ENCODE data around the gene CBY3. TPM values are rescaled to one million over a fixed set of nuclear protein-coding genes. Genes with fewer than 3 reads are reported as not detected.

Gene CBY3
- total RNA-seq, 1 experiment from 2014 or later = not detected

- TF ChIP-seq, protein P1, sequence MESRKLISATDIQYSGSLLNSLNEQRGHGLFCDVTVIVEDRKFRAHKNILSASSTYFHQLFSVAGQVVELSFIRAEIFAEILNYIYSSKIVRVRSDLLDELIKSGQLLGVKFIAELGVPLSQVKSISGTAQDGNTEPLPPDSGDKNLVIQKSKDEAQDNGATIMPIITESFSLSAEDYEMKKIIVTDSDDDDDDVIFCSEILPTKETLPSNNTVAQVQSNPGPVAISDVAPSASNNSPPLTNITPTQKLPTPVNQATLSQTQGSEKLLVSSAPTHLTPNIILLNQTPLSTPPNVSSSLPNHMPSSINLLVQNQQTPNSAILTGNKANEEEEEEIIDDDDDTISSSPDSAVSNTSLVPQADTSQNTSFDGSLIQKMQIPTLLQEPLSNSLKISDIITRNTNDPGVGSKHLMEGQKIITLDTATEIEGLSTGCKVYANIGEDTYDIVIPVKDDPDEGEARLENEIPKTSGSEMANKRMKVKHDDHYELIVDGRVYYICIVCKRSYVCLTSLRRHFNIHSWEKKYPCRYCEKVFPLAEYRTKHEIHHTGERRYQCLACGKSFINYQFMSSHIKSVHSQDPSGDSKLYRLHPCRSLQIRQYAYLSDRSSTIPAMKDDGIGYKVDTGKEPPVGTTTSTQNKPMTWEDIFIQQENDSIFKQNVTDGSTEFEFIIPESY (IDR thresholded peaks at IDR 0.05; ENCODE audit: extremely low read depth, insufficient replicate concordance, low read length) = no peak
- no peak for TF ChIP-seq ZNF274 (IDR thresholded peaks at IDR 0.05; ENCODE audit: low read depth, low read length)
These were observed 39.4 kb upstream of the CBY3 start (continued) for GRCh38 chr5:179720222-179720621.

DNA sequence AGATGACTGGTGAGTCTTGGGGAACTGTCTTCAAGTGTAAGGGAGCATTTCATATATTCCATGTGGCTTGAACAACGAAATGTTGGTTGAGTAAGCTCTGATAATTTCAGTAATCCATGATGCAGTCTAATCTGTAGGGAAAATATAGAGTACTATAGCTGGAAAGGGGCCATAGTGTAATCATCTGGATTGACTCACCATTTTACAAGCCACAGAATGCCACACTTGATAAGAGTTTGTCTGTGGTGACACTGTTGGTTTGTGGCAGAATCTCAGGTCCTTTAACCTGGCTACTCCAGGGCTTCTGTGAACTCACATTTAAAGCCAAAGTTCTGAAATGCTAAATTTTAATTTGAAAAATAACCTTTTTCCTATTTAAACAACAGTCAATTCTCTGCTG lies 35.5 kb upstream of the CBY3 start:
- no peak overlapping the region for H3K4me2 ChIP-seq (ENCODE audit: low read length)
- peaks cover 86% of the 10 kb centered on the region for H3K79me2 ChIP-seq (ENCODE audit: insufficient read depth, low read length)
- no peak overlapping the region for H3K9ac ChIP-seq (ENCODE audit: low read length)
- ChIA-PET POLR2A (no interaction called here), CTCF (no interaction called here), RAD21 (ENCODE audit: low non-redundant PET in 1 of 2, low total read pairs in 2 of 2, uncharacterized antibody in 2 of 2, unreplicated experiment in 2 of 2) (no interaction called here)
- H4K20me1 ChIP-seq (ENCODE audit: insufficient read depth) = peaks cover 13% of the 10 kb centered on the region; the same call in 1 of the 2 replicates
- H3K36me3 ChIP-seq (ENCODE audit: control insufficient read depth in 1 of 2, insufficient read depth in 2 of 2, low read length in 2 of 2) = peaks cover 60 to 71% of the 10 kb centered on the region in 2 experiments
- DNase-seq (ENCODE audit: low read depth, low spot score) (no peak), ATAC-seq (no peak)
- no peak for TF ChIP-seq SP1 (IDR thresholded peaks at IDR 0.05; ENCODE audit: low read depth)
- no peak for TF ChIP-seq EZH2phosphoT487 (IDR thresholded peaks at IDR 0.05; ENCODE audit: borderline replicate concordance)
- no peak overlapping the region for H3K27ac ChIP-seq (ENCODE audit: low read depth, low read length)
- no peaks in the 10 kb centered on the region for H3K4me1 ChIP-seq (ENCODE audit: control insufficient read depth in 1 of 2, insufficient read depth in 2 of 2, low read length in 2 of 2)
- no peaks in the 10 kb centered on the region for H3K9me2 ChIP-seq (ENCODE audit: insufficient read depth)
- no TSS peak for BruUV-seq (replicated peaks)
- no peak overlapping the region for H2AFZ ChIP-seq (ENCODE audit: low read depth, low read length, poor library complexity, severe bottlenecking)
- intact Hi-C loops (cut with micrococcal nuclease) = no loop called here
- H3K9me3 ChIP-seq (ENCODE audit: control insufficient read depth in 1 of 2, insufficient read depth in 1 of 2, low read depth in 1 of 2, low read length in 2 of 2) = no peaks in the 10 kb centered on the region
- H3K4me3 ChIP-seq (replicated peaks in 1 of 2; ENCODE audit: low read depth in 1 of 2, low read length in 2 of 2) = no peak overlapping the region
- no peaks in the 10 kb centered on the region for H3K27me3 ChIP-seq (ENCODE audit: insufficient read depth, low read length)

DNA sequence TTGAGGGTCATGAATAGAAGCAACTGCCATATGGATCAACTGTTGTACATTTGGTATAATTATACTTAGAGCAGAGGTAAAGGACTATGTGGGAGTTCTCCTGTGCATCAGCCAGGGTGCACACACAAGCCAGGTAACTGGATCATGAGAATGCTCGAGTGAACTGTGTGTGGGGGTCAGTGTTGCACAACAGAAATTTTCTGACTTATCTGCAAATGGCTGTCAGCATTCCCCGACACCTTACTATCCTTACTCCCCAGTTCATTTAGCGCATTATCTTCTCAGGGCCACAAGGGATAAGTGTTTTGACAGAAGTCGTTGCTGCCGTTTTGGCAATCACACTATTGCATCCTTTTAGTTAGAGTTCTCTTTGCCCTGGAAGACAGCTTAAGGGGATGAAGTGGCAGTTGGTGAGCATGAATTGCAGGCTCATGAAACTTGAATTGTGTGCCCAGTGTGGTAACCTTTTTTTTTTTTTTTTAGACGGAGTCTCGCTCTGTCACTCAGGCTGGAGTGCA lies 19.6 kb upstream of the CBY3 start:
- ChIA-PET CTCF (no interaction called here), RAD21 (ENCODE audit: low non-redundant PET in 1 of 2, low total read pairs in 2 of 2, uncharacterized antibody in 2 of 2, unreplicated experiment in 2 of 2) (no interaction called here), POLR2A (interaction anchor here (1.3 kb wide), 1 partner anchor 32 kb away, joined by 4 read pairs; the partner anchor contains the start of gene MAML1)
- H3K4me3 ChIP-seq (replicated peaks in 1 of 2; ENCODE audit: low read depth in 1 of 2, low read length in 2 of 2) = peak overlapping the region; percentile 66 to 87
- H4K20me1 ChIP-seq (ENCODE audit: insufficient read depth) = peaks cover 5% of the 10 kb centered on the region; the same call in 1 of the 2 replicates
- peak overlapping the region; percentile 96; the same call in 1 of the 2 replicates for H3K27ac ChIP-seq (ENCODE audit: low read depth, low read length)
- peaks cover 67% of the 10 kb centered on the region for H3K79me2 ChIP-seq (ENCODE audit: insufficient read depth, low read length)
- ATAC-seq = no peak
- peak overlapping the region; percentile 83 for H3K4me2 ChIP-seq (ENCODE audit: low read length)
- H3K9me3 ChIP-seq (ENCODE audit: control insufficient read depth in 1 of 2, insufficient read depth in 1 of 2, low read depth in 1 of 2, low read length in 2 of 2) = no peaks in the 10 kb centered on the region
- no TSS peak for BruUV-seq (replicated peaks)
- H3K4me1 ChIP-seq (ENCODE audit: control insufficient read depth in 1 of 2, insufficient read depth in 2 of 2, low read length in 2 of 2) = peaks cover 4 to 27% of the 10 kb centered on the region in 2 experiments; a peak in 3 of 4 replicates
- peaks cover under 1 to 36% of the 10 kb centered on the region in 2 experiments; a peak in 3 of 4 replicates for H3K36me3 ChIP-seq (ENCODE audit: control insufficient read depth in 1 of 2, insufficient read depth in 2 of 2, low read length in 2 of 2)
- H3K27me3 ChIP-seq (ENCODE audit: insufficient read depth, low read length) = no peaks in the 10 kb centered on the region
- DNase-seq (ENCODE audit: low read depth, low spot score) = no peak
- TF ChIP-seq, protein P2, sequence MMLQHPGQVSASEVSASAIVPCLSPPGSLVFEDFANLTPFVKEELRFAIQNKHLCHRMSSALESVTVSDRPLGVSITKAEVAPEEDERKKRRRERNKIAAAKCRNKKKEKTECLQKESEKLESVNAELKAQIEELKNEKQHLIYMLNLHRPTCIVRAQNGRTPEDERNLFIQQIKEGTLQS (IDR thresholded peaks at IDR 0.05) = no peak
- H3K9me2 ChIP-seq (ENCODE audit: insufficient read depth) = no peaks in the 10 kb centered on the region
- H3K9ac ChIP-seq (ENCODE audit: low read length) = peak overlapping the region; percentile 100
- H2AFZ ChIP-seq (ENCODE audit: low read depth, low read length, poor library complexity, severe bottlenecking) = no peak overlapping the region
- intact Hi-C loops (cut with micrococcal nuclease) = no loop called here

Data from HCT116 (cell line).